ENCODE measurements around the gene ADD1.

ADD1 gene

DNA sequence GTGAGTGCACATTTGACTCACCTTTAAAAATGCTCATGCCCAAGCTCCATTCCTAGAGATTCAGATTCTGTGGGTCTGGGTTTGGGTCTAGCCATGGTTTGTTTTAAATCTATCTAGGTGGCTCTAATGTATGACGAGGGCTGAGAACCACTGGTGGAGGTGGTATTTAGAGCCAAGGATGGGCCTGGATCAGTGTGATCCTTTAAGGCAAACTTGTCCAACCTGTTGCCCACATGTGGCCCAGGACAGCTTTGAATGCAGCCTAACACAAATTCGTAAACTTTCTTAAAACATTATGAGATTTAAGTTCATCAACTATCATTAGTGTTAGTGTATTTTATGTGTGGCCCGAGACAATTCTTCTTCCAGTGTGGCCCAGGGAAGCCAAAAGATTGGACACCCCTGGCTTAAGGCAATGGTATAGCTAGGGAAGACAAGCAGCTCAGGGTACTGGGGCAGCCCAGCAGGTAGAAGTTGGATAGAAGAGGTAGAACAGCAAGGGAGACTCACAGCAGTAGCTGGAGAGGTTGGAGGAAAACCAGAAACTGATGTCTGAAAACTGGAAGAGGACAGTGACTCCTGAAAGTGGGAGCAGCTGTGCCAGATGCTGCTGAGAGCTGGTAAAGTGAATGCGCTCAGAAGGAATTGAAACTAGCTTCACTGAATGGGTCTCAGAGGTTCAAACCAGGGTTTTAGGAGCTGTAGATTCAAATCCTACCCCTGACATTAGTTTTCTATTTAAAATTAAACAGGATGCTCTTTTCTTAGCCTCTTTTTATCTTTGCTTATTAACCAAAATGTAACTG is 18.2 kb downstream of the ADD1 start:
- Mint-ChIP-seq H3K4me1 (peaks cover 52 to 80% of the 10 kb centered on the region in 2 donors), H3K9me3 (peaks cover 0 to 1% of the 10 kb centered on the region in 2 donors), H3K36me3 (peaks cover 11 to 19% of the 10 kb centered on the region in 2 donors), H3K27me3 (no peaks in the 10 kb centered on the region), H3K27ac (peak overlapping the region; percentile 87), H3K4me3 (no peak overlapping the region)
- ATAC-seq (replicated peaks), result peak in 1 of 2 donors; percentile 41
- DNase-seq, result no peak

DNA sequence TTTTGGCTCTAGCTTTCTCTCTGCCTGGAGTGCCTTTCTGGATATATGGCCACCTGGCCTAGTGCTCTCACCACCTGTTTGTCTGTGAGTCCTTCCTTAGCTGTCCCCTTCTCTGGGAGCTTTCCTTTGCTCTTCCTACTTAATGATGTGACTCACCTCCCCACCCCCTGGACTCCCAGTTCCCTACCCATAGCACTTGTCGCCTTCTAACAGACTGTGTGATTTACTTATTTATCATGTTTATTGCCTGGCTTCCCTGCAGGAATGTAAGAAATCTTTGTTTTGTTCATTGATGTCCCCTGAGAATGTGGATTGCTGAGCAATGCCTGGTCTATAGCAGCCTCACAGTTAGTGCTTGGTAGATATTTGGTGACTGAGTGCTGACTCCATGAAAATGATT is 18.9 kb downstream of the ADD1 start:
- H3K27ac Mint-ChIP-seq, result peak overlapping the region; percentile 87
- peaks cover 9 to 21% of the 10 kb centered on the region in 2 donors for H3K36me3 Mint-ChIP-seq
- no peaks in the 10 kb centered on the region for H3K27me3 Mint-ChIP-seq
- H3K4me3 Mint-ChIP-seq, result no peak overlapping the region
- DNase-seq, result no peak
- no peak for ATAC-seq (replicated peaks)
- H3K4me1 Mint-ChIP-seq, result peaks cover 53 to 83% of the 10 kb centered on the region in 2 donors
- peaks cover 0 to 1% of the 10 kb centered on the region in 2 donors for H3K9me3 Mint-ChIP-seq

DNA sequence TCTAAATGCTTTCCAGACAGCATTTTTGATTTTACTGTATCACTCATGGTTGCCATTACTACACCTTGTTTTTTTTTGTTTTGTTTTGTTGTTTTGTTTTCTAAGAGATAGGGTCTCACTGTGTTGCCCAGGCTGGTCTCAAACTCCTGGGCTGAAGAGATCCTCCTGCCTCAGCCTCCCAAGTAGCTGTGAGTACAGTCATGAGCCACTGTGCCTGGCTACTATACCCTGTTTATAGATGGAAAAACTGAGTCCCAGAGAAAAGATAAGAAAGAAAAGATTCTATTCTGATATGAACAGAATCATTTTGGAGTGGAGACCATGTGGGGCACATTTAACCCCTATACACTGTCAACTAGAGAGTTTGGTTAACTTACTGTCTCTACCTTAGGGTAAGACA is 20.0 kb downstream of the ADD1 start:
- no peak overlapping the region for H3K27ac Mint-ChIP-seq
- ATAC-seq (replicated peaks) (no peak), DNase-seq (no peak)
- no peaks in the 10 kb centered on the region for H3K27me3 Mint-ChIP-seq
- H3K4me3 Mint-ChIP-seq, result no peak overlapping the region
- H3K36me3 Mint-ChIP-seq, result peaks cover 9 to 22% of the 10 kb centered on the region in 2 donors
- H3K4me1 Mint-ChIP-seq, result peaks cover 57 to 87% of the 10 kb centered on the region in 2 donors
- H3K9me3 Mint-ChIP-seq, result peaks cover 0 to 1% of the 10 kb centered on the region in 2 donors

DNA sequence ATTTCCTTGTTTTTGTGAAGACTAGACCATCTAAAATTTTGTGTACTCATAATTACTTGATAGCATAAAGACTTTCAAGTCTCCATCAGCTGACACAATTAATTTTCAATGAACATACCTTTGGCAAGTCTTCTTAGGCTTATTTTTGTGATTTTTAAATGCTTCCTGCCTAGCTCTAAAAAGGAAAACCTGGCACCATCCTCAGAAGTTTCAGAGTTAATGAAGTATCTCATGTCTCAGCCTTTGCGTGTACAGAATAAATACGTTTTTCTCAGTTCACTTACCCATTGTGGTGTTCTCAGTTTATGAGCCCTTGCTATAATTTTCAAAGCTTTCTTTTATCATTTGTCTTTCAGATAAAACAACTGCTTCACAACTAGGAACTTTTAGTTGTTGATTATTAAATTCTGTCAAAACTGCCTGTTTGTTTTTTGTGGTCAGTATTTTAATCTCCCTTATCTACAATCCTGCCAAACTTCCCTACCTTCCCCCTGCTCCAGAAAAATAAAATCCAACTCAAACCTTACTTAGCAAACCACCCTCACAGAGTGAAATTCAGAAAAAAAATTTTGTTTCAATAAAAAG is 21.6 kb downstream of the ADD1 start:
- Mint-ChIP-seq H3K27me3 (no peaks in the 10 kb centered on the region), H3K9me3 (no peaks in the 10 kb centered on the region), H3K4me3 (no peak overlapping the region), H3K27ac (no peak overlapping the region), H3K4me1 (peaks cover 62 to 94% of the 10 kb centered on the region in 2 donors), H3K36me3 (peaks cover 5 to 15% of the 10 kb centered on the region in 2 donors)
- ATAC-seq (replicated peaks) (no peak), DNase-seq (no peak)

DNA sequence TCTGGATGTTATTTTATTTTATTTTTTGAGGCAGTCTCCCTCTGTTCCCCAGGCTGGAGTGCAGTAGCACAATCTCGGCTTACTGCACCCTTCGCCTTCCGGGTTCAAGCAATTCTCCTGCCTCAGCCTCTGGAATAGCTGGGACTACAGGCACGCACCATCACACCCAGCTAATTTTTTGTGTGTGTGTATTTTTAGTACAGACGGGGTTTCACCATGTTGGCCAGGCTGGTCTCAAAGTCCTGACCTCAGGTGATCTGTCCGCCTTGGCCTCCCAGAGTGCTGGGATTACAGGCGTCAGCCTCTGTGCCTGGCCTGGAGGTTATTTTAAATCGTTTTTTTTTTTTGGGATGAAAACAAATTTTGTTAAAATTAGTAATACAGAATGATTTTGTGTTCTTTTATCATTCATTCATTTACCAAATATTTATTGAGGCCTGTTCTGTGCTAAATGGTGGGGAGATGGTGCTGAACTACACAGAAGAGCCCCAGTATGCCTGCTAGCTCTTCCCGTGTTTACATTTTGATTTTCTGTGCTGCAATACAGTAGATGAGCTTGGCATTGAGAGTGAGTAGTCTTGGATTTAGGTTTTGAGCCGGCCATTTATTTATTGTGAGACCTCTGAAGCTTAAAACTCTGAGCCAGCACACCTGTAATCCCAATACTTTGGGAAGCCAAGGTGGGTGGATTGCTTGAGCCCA is 22.7 kb downstream of the ADD1 start:
- DNase-seq (no peak), ATAC-seq (replicated peaks) (no peak)
- no peak overlapping the region for H3K27ac Mint-ChIP-seq
- H3K4me1 Mint-ChIP-seq, result peaks cover 55 to 84% of the 10 kb centered on the region in 2 donors
- H3K36me3 Mint-ChIP-seq, result peaks cover 4 to 14% of the 10 kb centered on the region in 2 donors
- no peaks in the 10 kb centered on the region for H3K27me3 Mint-ChIP-seq
- no peak overlapping the region for H3K4me3 Mint-ChIP-seq
- H3K9me3 Mint-ChIP-seq, result no peaks in the 10 kb centered on the region

DNA sequence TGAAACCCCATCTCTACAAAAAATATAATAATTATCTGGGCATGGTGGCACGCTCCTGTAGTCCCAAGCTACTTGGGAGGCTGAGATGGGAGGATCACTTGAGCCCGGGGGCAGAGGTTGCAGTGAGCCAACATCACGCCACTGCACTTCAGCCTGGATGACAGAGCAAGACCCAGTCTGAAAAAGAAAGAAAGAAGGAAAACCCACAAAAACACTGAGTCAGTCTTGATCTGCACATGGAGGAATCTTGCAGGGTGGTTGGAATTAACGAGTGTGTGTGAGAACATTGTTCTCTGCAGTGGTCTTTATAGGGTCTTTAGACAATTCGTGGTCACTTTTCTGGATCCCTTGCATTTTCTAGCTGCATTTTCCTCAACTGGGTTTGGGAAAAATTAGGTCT is 23.2 kb downstream of the ADD1 start:
- Mint-ChIP-seq H3K27ac (peak overlapping the region; percentile 65), H3K4me1 (peaks cover 53 to 82% of the 10 kb centered on the region in 2 donors), H3K9me3 (no peaks in the 10 kb centered on the region), H3K36me3 (peaks cover 6 to 12% of the 10 kb centered on the region in 2 donors), H3K27me3 (no peaks in the 10 kb centered on the region), H3K4me3 (no peak overlapping the region)
- no peak for ATAC-seq (replicated peaks)
- no peak for DNase-seq

DNA sequence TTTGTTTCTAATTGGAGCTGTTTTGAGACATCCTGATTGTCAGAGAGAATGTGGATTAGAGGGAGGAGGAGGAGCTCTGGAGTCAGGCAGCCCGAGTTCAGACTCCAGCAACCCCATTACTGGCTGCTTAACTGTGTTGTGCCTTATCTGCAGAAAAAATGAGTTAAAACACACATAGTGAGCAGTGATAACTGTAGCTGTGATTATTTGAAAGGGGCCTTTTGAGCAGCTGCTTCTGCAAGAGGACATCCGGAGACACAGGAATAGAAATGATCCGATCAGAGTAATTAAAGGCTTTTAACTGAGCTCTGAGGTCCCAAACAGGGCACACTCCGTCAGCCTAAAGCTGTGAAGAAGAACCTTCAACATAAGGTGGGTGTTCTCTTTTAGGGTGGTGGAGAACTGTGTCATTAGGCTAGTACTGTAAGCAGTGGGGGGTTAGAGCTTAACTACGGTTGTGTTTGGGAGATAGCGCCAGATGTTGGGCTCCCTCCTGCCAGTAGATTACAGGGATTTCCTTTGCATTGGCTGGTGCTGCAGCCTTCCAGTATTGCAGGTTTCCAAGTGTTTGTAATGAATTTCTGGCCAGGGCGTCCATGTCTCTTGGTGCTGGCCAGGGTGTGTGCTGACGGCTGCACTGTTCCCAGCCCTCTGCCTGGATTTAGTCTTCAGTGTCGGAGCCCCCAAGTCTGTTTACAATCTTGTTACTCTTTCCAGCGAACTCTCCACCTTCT is 24.3 kb downstream of the ADD1 start:
- Mint-ChIP-seq H3K27me3 (no peaks in the 10 kb centered on the region), H3K36me3 (peaks cover 6 to 11% of the 10 kb centered on the region in 2 donors), H3K4me3 (peak overlapping the region in 1 of 2 donors; percentile 52), H3K27ac (peak overlapping the region; percentile 43), H3K4me1 (peaks cover 44 to 75% of the 10 kb centered on the region in 2 donors), H3K9me3 (no peaks in the 10 kb centered on the region)
- DNase-seq (no peak), ATAC-seq (replicated peaks) (peak; percentile 12 to 20)

DNA sequence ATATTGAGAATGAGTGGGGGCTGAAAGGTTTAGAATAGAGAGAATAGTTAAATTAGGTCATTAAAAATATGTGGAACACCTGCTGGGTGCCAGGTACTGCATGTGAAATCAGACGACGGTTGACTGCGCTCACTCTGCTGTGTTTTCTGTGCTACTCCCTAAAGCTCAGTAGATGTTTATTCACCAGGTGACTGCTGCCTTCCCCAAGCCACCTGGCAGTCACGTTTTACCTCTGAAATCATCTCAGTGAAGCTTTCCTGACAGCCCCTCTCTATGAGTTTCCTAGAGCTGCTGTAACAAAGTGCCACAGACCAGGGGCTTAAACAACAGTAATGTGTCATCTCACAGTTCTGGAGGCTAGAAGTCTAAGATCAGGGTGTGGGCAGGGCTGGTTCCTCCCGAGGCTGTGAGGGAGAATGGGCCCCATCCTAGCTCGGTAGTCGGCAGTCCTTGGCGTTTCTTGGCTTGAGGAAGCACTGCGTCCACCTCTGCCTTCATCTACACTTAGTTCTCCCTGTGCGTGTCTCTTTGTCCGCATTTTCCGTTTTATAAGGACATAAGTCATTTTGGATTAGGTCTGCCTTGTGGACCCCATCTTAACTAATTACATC is 25.3 kb downstream of the ADD1 start:
- no peak overlapping the region for H3K27ac Mint-ChIP-seq
- H3K36me3 Mint-ChIP-seq, result peaks cover 6 to 11% of the 10 kb centered on the region in 2 donors
- no peaks in the 10 kb centered on the region for H3K9me3 Mint-ChIP-seq
- peaks cover 42 to 65% of the 10 kb centered on the region in 2 donors for H3K4me1 Mint-ChIP-seq
- no peaks in the 10 kb centered on the region for H3K27me3 Mint-ChIP-seq
- H3K4me3 Mint-ChIP-seq, result no peak overlapping the region
- no peak for ATAC-seq (replicated peaks)
- DNase-seq, result no peak

DNA sequence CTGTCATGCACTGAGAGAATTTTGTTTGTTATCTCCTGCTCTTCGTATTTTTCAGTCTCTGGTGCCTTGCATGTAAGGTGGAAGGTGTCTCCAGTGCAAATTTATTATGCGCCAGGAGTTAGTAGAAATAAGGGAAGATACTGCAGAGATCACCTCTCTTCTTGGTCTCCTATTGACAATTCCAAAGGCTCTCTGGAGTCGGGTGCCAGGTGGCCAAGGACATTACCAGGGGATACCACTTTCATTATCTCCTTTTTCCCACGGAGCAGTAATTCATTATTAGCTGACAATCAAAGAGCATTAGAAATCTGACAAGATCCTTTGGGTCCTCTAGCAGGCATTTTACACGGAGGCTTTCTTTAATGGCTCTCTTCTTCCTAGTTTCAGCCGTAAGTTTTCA is 26.0 kb downstream of the ADD1 start:
- Mint-ChIP-seq H3K36me3 (peaks cover 6 to 11% of the 10 kb centered on the region in 2 donors), H3K4me3 (no peak overlapping the region), H3K4me1 (peaks cover 41 to 61% of the 10 kb centered on the region in 2 donors), H3K9me3 (no peaks in the 10 kb centered on the region), H3K27me3 (no peaks in the 10 kb centered on the region), H3K27ac (no peak overlapping the region)
- DNase-seq (no peak), ATAC-seq (replicated peaks) (no peak)

DNA sequence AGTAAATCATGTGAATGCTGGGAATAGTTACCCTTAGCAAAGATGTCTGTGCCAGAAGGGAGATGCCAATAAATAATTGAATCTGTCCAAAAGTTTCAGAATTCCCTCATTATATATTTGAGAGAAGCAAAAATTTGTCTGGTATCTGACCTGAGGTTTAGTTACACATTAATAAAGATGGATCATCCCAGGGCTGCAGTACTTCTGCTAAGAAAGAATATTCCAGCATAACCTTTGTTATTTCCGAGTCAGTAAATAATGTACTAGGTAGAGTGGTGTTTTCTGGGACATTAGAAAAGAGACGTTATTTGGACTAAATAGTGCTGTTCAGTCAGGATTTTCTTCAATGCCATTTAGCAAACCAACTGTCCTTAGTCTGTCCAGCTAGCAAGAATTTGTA is 26.4 kb downstream of the ADD1 start:
- peaks cover 38 to 57% of the 10 kb centered on the region in 2 donors for H3K4me1 Mint-ChIP-seq
- no peaks in the 10 kb centered on the region for H3K27me3 Mint-ChIP-seq
- H3K36me3 Mint-ChIP-seq, result peaks cover 6 to 11% of the 10 kb centered on the region in 2 donors
- H3K4me3 Mint-ChIP-seq, result no peak overlapping the region
- no peak overlapping the region for H3K27ac Mint-ChIP-seq
- DNase-seq (no peak), ATAC-seq (replicated peaks) (no peak)
- no peaks in the 10 kb centered on the region for H3K9me3 Mint-ChIP-seq

DNA sequence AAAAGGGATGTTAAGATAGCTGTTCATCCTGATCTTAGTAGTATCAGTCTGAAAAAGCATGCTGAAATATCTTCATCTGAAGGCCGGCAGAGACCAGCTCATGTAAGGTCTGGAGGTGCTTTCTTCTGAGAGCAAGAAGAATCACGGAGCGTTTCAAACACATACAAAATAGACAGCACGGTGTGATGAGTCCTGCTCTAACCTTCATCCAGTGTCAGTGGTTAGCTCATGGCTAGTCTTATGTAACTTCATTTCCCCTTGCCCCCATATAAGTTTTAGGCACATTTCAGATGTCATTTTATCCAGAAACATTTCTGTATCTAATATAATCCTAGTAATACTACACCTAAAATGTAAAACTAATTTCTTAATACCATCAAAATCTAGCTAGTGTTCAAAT is 27.8 kb downstream of the ADD1 start:
- H3K9me3 Mint-ChIP-seq, result no peaks in the 10 kb centered on the region
- peaks cover 8 to 11% of the 10 kb centered on the region in 2 donors for H3K36me3 Mint-ChIP-seq
- no peaks in the 10 kb centered on the region for H3K27me3 Mint-ChIP-seq
- ATAC-seq (replicated peaks) (no peak), DNase-seq (no peak)
- no peak overlapping the region for H3K27ac Mint-ChIP-seq
- no peak overlapping the region for H3K4me3 Mint-ChIP-seq
- H3K4me1 Mint-ChIP-seq, result peaks cover 34 to 50% of the 10 kb centered on the region in 2 donors

DNA sequence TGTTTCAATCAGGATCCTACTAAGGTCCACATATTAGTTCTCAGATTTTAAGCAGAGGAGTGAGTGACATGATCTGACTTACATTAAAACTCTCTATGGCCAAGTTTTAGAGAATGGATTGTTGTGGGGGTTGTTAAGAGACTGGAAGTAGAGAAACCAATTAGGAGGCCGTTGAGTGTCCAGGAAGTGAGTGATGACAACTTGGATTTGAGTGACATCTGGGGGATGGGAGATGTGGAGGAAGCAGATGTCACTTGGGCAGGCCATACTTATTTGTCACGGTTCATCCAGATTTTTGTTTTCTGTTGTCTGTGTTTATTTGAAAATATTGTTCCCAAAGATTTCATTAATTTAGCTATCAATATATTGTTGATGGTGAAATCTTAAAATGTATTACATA is 28.3 kb downstream of the ADD1 start:
- DNase-seq (no peak), ATAC-seq (replicated peaks) (no peak)
- peaks cover 6 to 10% of the 10 kb centered on the region in 2 donors for H3K36me3 Mint-ChIP-seq
- peaks cover 32 to 46% of the 10 kb centered on the region in 2 donors for H3K4me1 Mint-ChIP-seq
- H3K4me3 Mint-ChIP-seq, result no peak overlapping the region
- no peaks in the 10 kb centered on the region for H3K9me3 Mint-ChIP-seq
- no peak overlapping the region for H3K27ac Mint-ChIP-seq
- no peaks in the 10 kb centered on the region for H3K27me3 Mint-ChIP-seq

DNA sequence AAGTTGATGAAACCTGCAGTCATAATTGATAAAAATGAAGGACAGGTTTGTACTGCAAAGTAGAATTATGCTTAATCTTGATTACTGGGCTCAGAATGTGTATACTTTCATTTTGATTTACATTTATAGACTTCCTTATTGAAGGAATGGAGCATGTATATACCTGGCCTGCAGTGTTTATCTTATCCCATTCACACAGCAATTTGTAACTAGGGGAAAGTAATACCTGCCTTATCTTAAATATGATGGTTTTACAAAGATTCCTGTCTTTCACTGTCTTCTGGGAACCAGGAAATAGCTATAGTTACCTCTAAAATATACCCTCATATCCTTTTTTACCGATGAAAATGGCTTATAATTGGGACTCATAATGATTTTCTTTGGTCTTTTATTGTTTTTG is 29.7 kb downstream of the ADD1 start:
- no peak overlapping the region for H3K27ac Mint-ChIP-seq
- H3K4me1 Mint-ChIP-seq, result peaks cover 29 to 46% of the 10 kb centered on the region in 2 donors
- H3K27me3 Mint-ChIP-seq, result no peaks in the 10 kb centered on the region
- H3K4me3 Mint-ChIP-seq, result no peak overlapping the region
- peaks cover 13 to 22% of the 10 kb centered on the region in 2 donors for H3K36me3 Mint-ChIP-seq
- DNase-seq, result no peak
- no peaks in the 10 kb centered on the region for H3K9me3 Mint-ChIP-seq
- no peak for ATAC-seq (replicated peaks)

DNA sequence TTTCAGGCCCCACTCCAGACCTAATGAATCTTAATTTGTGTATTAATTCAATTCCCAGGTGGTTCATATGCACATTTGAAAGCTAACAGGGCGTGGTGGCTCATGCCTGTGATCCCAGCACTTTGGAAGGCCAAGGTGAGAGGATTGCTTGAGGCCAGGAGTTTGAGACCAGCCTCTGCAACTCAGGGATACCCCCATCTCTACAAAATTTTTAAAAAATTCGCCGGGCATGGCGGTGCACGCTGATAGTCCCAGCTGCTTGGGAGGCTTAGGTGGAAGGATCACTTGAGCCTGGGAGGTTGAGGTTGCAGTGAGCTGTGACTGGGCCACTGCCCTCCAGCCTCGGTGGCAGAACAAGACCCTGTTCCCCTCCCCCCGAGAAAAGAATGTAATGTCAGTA is 31.2 kb downstream of the ADD1 start:
- H3K4me3 Mint-ChIP-seq, result no peak overlapping the region
- peaks cover 13 to 31% of the 10 kb centered on the region in 2 donors for H3K36me3 Mint-ChIP-seq
- ATAC-seq (replicated peaks) (no peak), DNase-seq (no peak)
- no peaks in the 10 kb centered on the region for H3K27me3 Mint-ChIP-seq
- H3K27ac Mint-ChIP-seq, result no peak overlapping the region
- H3K4me1 Mint-ChIP-seq, result peaks cover 20 to 36% of the 10 kb centered on the region in 2 donors
- H3K9me3 Mint-ChIP-seq, result no peaks in the 10 kb centered on the region
